CD4-positive, alpha-beta T cell (primary cell): ENCODE measurements around the gene PDCD4. TPM values are rescaled to one million over a fixed set of nuclear protein-coding genes. Genes with fewer than 3 reads are reported as not detected.

ENCODE experiments used
- ATAC-seq: fragments of 200-7000 bp; cut with Tn5 transposase; one replicate; pipeline ENCODE4 v1.10.0; 2022; ENCODE audit warnings: mild to moderate bottlenecking; ENCODE audit not compliant: poor library complexity
- CTCF ChIA-PET: fragments of 350-600 bp; sonication (Branson Sonifier 250); formaldehyde crosslinking; loops from one replicate; lab custom pipeline; 2021; ENCODE audit warnings: antibody characterized with exemption, inconsistent platforms; lab: Charles Lee
- POLR2A ChIA-PET: fragments of 350-600 bp; sonication (Branson Sonifier 250); formaldehyde crosslinking; loops from one replicate; lab custom pipeline; 2021; ENCODE audit warnings: antibody characterized with exemption, inconsistent platforms; lab: Charles Lee
- DNase-seq, 14 experiments: peaks; one replicate each; pipeline ENCODE4 v3.0.0-alpha.2; 2013 to 2020; ENCODE audit warnings: mixed read lengths in 2 of 14
- H3K27ac ChIP-seq, 2 donors: one replicate each; pipeline versions ENCODE4 v1.5.1 to v1.7.0; 2013; ENCODE audit warnings: low read length in 2 of 2, low read depth in 1 of 2, mild to moderate bottlenecking in 1 of 2
- H3K27me3 ChIP-seq, 2 experiments: 1 replicate in 1 of 2; 2 replicates in 1 of 2; pipeline versions ENCODE4 v1.6.1 to v1.7.0; 2013; ENCODE audit warnings: low read length in 2 of 2, control low read depth in 1 of 2, mild to moderate bottlenecking in 1 of 2, moderate library complexity in 1 of 2; ENCODE audit not compliant: insufficient read depth in 2 of 2, control insufficient read depth in 1 of 2
- H3K36me3 ChIP-seq: one replicate; pipeline ENCODE4 v1.6.1; 2013; ENCODE audit warnings: low read length, control low read depth; ENCODE audit not compliant: insufficient read depth
- H3K4me1 ChIP-seq: one replicate; pipeline ENCODE4 v1.6.1; 2013; ENCODE audit warnings: low read length, control low read depth; ENCODE audit not compliant: insufficient read depth
- H3K4me3 ChIP-seq: one replicate; pipeline ENCODE4 v1.5.1; 2013; ENCODE audit warnings: mild to moderate bottlenecking, low read length, moderate library complexity
- H3K9me3 ChIP-seq, 2 experiments: 1 replicate in 1 of 2; 2 replicates in 1 of 2; pipeline versions ENCODE4 v1.6.1 to v1.7.0; 2013; ENCODE audit warnings: low read length in 2 of 2, mild to moderate bottlenecking in 2 of 2, control low read depth in 1 of 2, moderate library complexity in 1 of 2; ENCODE audit not compliant: control insufficient read depth in 1 of 2, insufficient read depth in 1 of 2
- H3K27ac Mint-ChIP-seq: one replicate; pipeline ENCODE4 v1.8.0; 2020; ENCODE audit warnings: mixed read lengths
- H3K27me3 Mint-ChIP-seq: one replicate; pipeline ENCODE4 v1.8.0; 2021; ENCODE audit warnings: mixed read lengths
- H3K36me3 Mint-ChIP-seq: one replicate; pipeline ENCODE4 v1.8.0; 2021; ENCODE audit warnings: low read depth, mixed read lengths
- H3K4me1 Mint-ChIP-seq: one replicate; pipeline ENCODE4 v1.8.0; 2021; ENCODE audit warnings: low read depth, mixed read lengths
- H3K4me3 Mint-ChIP-seq: one replicate; pipeline ENCODE4 v1.8.0; 2020; ENCODE audit warnings: mild to moderate bottlenecking, mixed read lengths
- H3K9me3 Mint-ChIP-seq: one replicate; pipeline ENCODE4 v1.8.0; 2020; ENCODE audit warnings: mixed read lengths
- CTCF ChIP-seq: fragments of 200-600 bp; IDR thresholded peaks from one replicate; pipeline ENCODE4 v1.8.0; 2022; ENCODE audit warnings: antibody characterized with exemption, mild to moderate bottlenecking
- intact Hi-C, 2 experiments: fragments of 100-400 bp; cut with DNase I in 1 of 2; cut with micrococcal nuclease in 1 of 2; formaldehyde crosslinking; loops; one replicate each; pipeline versions ENCODE4 v1.15.1 to v1.9.0; 2023 to 2025; cut with DNase I, micrococcal nuclease
- total RNA-seq, 174 experiments: library from RNA in 2 of 174; stranded (reverse) in 2 of 174; gene quantifications; one replicate each; pipeline ENCODE4 v1.2.3 and lab custom pipeline; 2021 to 2026

The PDCD4 gene
- total RNA-seq, 2 experiments from 2014 or later, result 352 to 358 TPM

GRCh38 chr10:110867807-110868465, 3.8 kb upstream of the PDCD4 start:
- Histone ChIP-seq H3K9me3 (no peaks in the 10 kb centered on the region), H3K4me3 (no peak overlapping the region), H3K27ac (peak overlapping the region; percentile 71 to 99), H3K27me3 (no peaks in the 10 kb centered on the region), H3K36me3 (no peaks in the 10 kb centered on the region), H3K4me1 (peaks cover 83% of the 10 kb centered on the region)
- TF ChIP-seq CTCF, result no peak
- Mint-ChIP-seq H3K9me3 (no peaks in the 10 kb centered on the region), H3K27me3 (no peaks in the 10 kb centered on the region), H3K4me3 (peak overlapping the region; percentile 99), H3K36me3 (peaks cover 23% of the 10 kb centered on the region), H3K27ac (peak overlapping the region; percentile 96), H3K4me1 (peaks cover 94% of the 10 kb centered on the region)
- POLR2A ChIA-PET, result interaction anchor here (0.6 to 2.9 kb wide), 10 partner anchors 9 to 642 kb away, joined by 3 to 16 read pairs (median 4); no protein-coding TSS in a partner anchor
- intact Hi-C loops, result no loop called here
- CTCF ChIA-PET, result interaction anchor here (0.8 to 1.6 kb wide), 4 partner anchors 10 to 122 kb away, joined by 3 to 4 read pairs (median 4); no protein-coding TSS in a partner anchor
- no peak for DNase-seq
- no peak for ATAC-seq

GRCh38 chr10:110868981-110869380, 2.7 kb upstream of the PDCD4 start:
- Histone ChIP-seq H3K4me1 (peaks cover 72% of the 10 kb centered on the region), H3K27me3 (no peaks in the 10 kb centered on the region), H3K27ac (peak overlapping the region; percentile 71 to 99), H3K9me3 (no peaks in the 10 kb centered on the region), H3K4me3 (peak overlapping the region; percentile 24), H3K36me3 (no peaks in the 10 kb centered on the region)
- Mint-ChIP-seq H3K9me3 (no peaks in the 10 kb centered on the region), H3K36me3 (peaks cover 32% of the 10 kb centered on the region), H3K4me1 (peaks cover 90% of the 10 kb centered on the region), H3K27ac (peak overlapping the region; percentile 96), H3K27me3 (no peaks in the 10 kb centered on the region), H3K4me3 (peak overlapping the region; percentile 99)
- CTCF ChIA-PET, result no interaction called here
- ATAC-seq, result peak; percentile 32
- DNase-seq, result peak in 12 of 14 experiments; percentile 38 to 90 (median 52)
- intact Hi-C loops, result no loop called here
- no peak for TF ChIP-seq CTCF
- POLR2A ChIA-PET, result interaction anchor here (1.4 to 2.9 kb wide), 3 partner anchors 8 to 19 kb away, joined by 5 to 16 read pairs (median 7); no protein-coding TSS in a partner anchor

- peaks cover under 1% of the 10 kb centered on the region for H3K36me3 ChIP-seq
- ATAC-seq (no peak), DNase-seq (peak in 1 of 14 experiments; percentile 28)
- ChIA-PET CTCF (interaction anchor here (1.3 kb wide), 2 partner anchors 9 to 68 kb away, joined by 4 read pairs; no protein-coding TSS in a partner anchor), POLR2A (interaction anchor here (0.7 to 3.4 kb wide), 15 partner anchors 11 to 660 kb away, joined by 3 to 102 read pairs (median 4); partner anchors contain the start of genes BBIP1 and SHOC2)
- H3K36me3 Mint-ChIP-seq, result peaks cover 39% of the 10 kb centered on the region
- no peaks in the 10 kb centered on the region for H3K9me3 ChIP-seq
- peak overlapping the region; percentile 99 for H3K4me3 Mint-ChIP-seq
- peak overlapping the region; percentile 93 to 99 for H3K27ac ChIP-seq
- intact Hi-C loops, result loop anchor here (5.0 kb wide), 5 partner anchors 34 to 124 kb away; partner anchors contain the start of genes BBIP1 (in 1 of the 2) and SHOC2 (in 1 of the 2)
- H3K4me3 ChIP-seq, result peak overlapping the region; percentile 86
- no peaks in the 10 kb centered on the region for H3K27me3 ChIP-seq
- peak overlapping the region; percentile 96 for H3K27ac Mint-ChIP-seq
- H3K27me3 Mint-ChIP-seq, result no peaks in the 10 kb centered on the region
- peaks cover 85% of the 10 kb centered on the region for H3K4me1 Mint-ChIP-seq
- H3K4me1 ChIP-seq, result peaks cover 56% of the 10 kb centered on the region
- no peaks in the 10 kb centered on the region for H3K9me3 Mint-ChIP-seq
- no peak for TF ChIP-seq CTCF
Measured at GRCh38 chr10:110870823-110871297, 868 bp upstream of the PDCD4 start.
